Activated CD4-positive, alpha-beta T cell treated with anti-CD3 and anti-CD28 coated beads for 36 hours (primary cell): ENCODE results near the gene RAPGEF6. TPM values are rescaled to one million over a fixed set of nuclear protein-coding genes. Genes with fewer than 3 reads are reported as not detected.

ENCODE experiments used
- ATAC-seq: fragments of 200-7000 bp; cut with Tn5 transposase; one replicate; pipeline ENCODE4 v1.10.0; 2021; ENCODE audit warnings: mild to moderate bottlenecking, moderate library complexity
- CTCF ChIA-PET: fragments of 350-600 bp; sonication (Branson Sonifier 250); formaldehyde crosslinking; loops from one replicate; lab custom pipeline; 2021; ENCODE audit warnings: antibody characterized with exemption; lab: Charles Lee
- POLR2A ChIA-PET: fragments of 350-600 bp; sonication (Branson Sonifier 250); formaldehyde crosslinking; loops from one replicate; lab custom pipeline; 2021; ENCODE audit warnings: antibody characterized with exemption, inconsistent platforms; lab: Charles Lee
- DNase-seq: peaks from one replicate; pipeline ENCODE4 v3.0.0-alpha.2; 2020
- H3K27ac Mint-ChIP-seq: one replicate; pipeline ENCODE4 v1.8.0; 2021; ENCODE audit warnings: mixed read lengths
- H3K27me3 Mint-ChIP-seq: one replicate; pipeline ENCODE4 v1.8.0; 2021; ENCODE audit warnings: mixed read lengths
- H3K36me3 Mint-ChIP-seq: one replicate; pipeline ENCODE4 v1.8.0; 2021; ENCODE audit warnings: low read depth, mixed read lengths
- H3K4me1 Mint-ChIP-seq: one replicate; pipeline ENCODE4 v1.8.0; 2021; ENCODE audit warnings: mixed read lengths
- H3K4me3 Mint-ChIP-seq: one replicate; pipeline ENCODE4 v1.8.0; 2021; ENCODE audit warnings: mild to moderate bottlenecking, moderate library complexity, mixed read lengths
- H3K9me3 Mint-ChIP-seq: one replicate; pipeline ENCODE4 v1.8.0; 2021; ENCODE audit warnings: low read depth, mixed read lengths
- intact Hi-C, 2 experiments: fragments of 100-400 bp; cut with DNase I in 1 of 2; cut with micrococcal nuclease in 1 of 2; formaldehyde crosslinking; loops; one replicate each; pipeline versions ENCODE4 v1.14.2 to v1.15.1; 2022 to 2024; cut with DNase I, micrococcal nuclease
- total RNA-seq, 2 experiments: library from RNA; stranded (reverse); gene quantifications; one replicate each; pipeline ENCODE4 v1.2.3, GENCODE V29; 2021

RAPGEF6 gene
- total RNA-seq, 2 experiments from 2014 or later = 26.5 to 30.5 TPM

DNA sequence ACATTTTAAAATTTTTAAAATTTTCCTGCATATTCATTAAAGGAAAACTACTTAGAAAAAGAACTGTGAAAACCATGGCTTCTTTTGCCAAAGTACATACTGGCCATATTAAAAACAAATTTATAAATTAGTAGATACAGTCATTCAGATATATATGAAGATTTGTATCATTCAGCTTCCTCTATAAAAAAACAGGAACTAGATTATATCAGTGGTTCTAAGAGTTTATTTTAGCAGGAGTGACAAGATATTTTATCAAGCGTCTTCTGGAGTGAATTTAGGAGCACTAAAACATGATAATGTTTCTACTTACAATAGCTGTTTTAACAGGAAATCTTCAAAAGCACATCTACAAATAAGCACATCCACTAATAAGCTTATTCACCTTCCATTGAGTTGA is 171.4 kb downstream of the RAPGEF6 start:
- intact Hi-C loops = no loop called here
- no peak overlapping the region for H3K27ac Mint-ChIP-seq
- H3K4me1 Mint-ChIP-seq = peaks cover 52% of the 10 kb centered on the region
- no peak overlapping the region for H3K4me3 Mint-ChIP-seq
- H3K9me3 Mint-ChIP-seq = peaks cover 4% of the 10 kb centered on the region
- CTCF ChIA-PET = interaction anchor here (1.5 kb wide), 1 partner anchor 14 kb away, joined by 3 read pairs; no protein-coding TSS in a partner anchor
- no peak for ATAC-seq
- DNase-seq = no peak
- POLR2A ChIA-PET = no interaction called here
- H3K27me3 Mint-ChIP-seq = no peaks in the 10 kb centered on the region
- H3K36me3 Mint-ChIP-seq = peaks cover 63% of the 10 kb centered on the region

DNA sequence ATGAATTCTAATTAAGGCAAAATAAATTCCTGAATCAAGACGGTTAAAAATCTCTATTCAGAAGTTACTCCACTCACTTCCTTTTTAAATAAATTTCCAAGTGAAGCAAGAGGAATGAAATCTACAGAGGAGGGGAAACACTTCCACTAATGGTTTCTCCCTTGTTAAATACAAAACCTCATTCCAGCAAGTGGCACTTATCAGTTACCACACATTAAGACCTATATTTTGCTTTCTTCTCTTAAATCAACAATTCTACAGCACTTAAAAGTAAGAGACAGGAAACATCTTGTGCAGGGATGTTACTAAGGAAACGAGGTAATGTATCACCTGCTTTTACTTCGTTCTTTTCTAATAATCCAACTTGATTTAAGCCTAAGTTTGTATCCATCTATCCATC is 172.6 kb downstream of the RAPGEF6 start:
- no peak for DNase-seq
- CTCF ChIA-PET = interaction anchor here (0.7 kb wide), 1 partner anchor 568 kb away, joined by 3 read pairs; no protein-coding TSS in a partner anchor
- Mint-ChIP-seq H3K27ac (peak overlapping the region; percentile 51), H3K9me3 (peaks cover 4% of the 10 kb centered on the region), H3K36me3 (peaks cover 66% of the 10 kb centered on the region), H3K4me3 (no peak overlapping the region), H3K27me3 (no peaks in the 10 kb centered on the region), H3K4me1 (peaks cover 52% of the 10 kb centered on the region)
- POLR2A ChIA-PET = no interaction called here
- intact Hi-C loops = no loop called here
- no peak for ATAC-seq

- Mint-ChIP-seq H3K27ac (no peak overlapping the region), H3K4me1 (peaks cover 48% of the 10 kb centered on the region), H3K27me3 (no peaks in the 10 kb centered on the region), H3K4me3 (no peak overlapping the region), H3K36me3 (peaks cover 63% of the 10 kb centered on the region), H3K9me3 (peaks cover 4% of the 10 kb centered on the region)
- no peak for ATAC-seq
- intact Hi-C loops = no loop called here
- ChIA-PET POLR2A (interaction anchor here (0.6 kb wide), 1 partner anchor 289 kb away, joined by 3 read pairs; no protein-coding TSS in a partner anchor), CTCF (interaction anchor here (0.7 to 1.6 kb wide), 4 partner anchors 10 to 568 kb away, joined by 3 to 4 read pairs (median 3); no protein-coding TSS in a partner anchor)
- no peak for DNase-seq
Observed at GRCh38 chr5:131461742-131462141, 173.3 kb downstream of the RAPGEF6 start.

GRCh38 chr5:131460867-131461572 is 174.0 kb downstream of the RAPGEF6 start:
- H3K4me1 Mint-ChIP-seq = peaks cover 46% of the 10 kb centered on the region
- H3K9me3 Mint-ChIP-seq = peaks cover 4% of the 10 kb centered on the region
- POLR2A ChIA-PET = no interaction called here
- no peak for DNase-seq
- peaks cover 63% of the 10 kb centered on the region for H3K36me3 Mint-ChIP-seq
- intact Hi-C loops = no loop called here
- ATAC-seq = no peak
- H3K4me3 Mint-ChIP-seq = no peak overlapping the region
- no peaks in the 10 kb centered on the region for H3K27me3 Mint-ChIP-seq
- H3K27ac Mint-ChIP-seq = peak overlapping the region; percentile 72
- CTCF ChIA-PET = interaction anchor here (0.6 to 1.6 kb wide), 4 partner anchors 9 to 224 kb away, joined by 3 to 4 read pairs (median 3); no protein-coding TSS in a partner anchor

- Mint-ChIP-seq H3K27me3 (no peaks in the 10 kb centered on the region), H3K27ac (peak overlapping the region; percentile 0), H3K9me3 (peaks cover 4% of the 10 kb centered on the region), H3K4me1 (peaks cover 40% of the 10 kb centered on the region), H3K36me3 (peaks cover 67% of the 10 kb centered on the region), H3K4me3 (no peak overlapping the region)
- POLR2A ChIA-PET = no interaction called here
- ATAC-seq (peak; percentile 68), DNase-seq (no peak)
- intact Hi-C loops = no loop called here
- CTCF ChIA-PET = no interaction called here
Observed at GRCh38 chr5:131460133-131460532, 174.9 kb downstream of the RAPGEF6 start.

- Mint-ChIP-seq H3K27me3 (no peaks in the 10 kb centered on the region), H3K4me3 (no peak overlapping the region), H3K27ac (no peak overlapping the region), H3K4me1 (peaks cover 48% of the 10 kb centered on the region), H3K9me3 (peaks cover 6% of the 10 kb centered on the region), H3K36me3 (peaks cover 76% of the 10 kb centered on the region)
- no peak for DNase-seq
- intact Hi-C loops = no loop called here
- ChIA-PET CTCF (no interaction called here), POLR2A (no interaction called here)
- ATAC-seq = no peak
Observed at GRCh38 chr5:131459216-131459615, 175.8 kb downstream of the RAPGEF6 start.

DNA sequence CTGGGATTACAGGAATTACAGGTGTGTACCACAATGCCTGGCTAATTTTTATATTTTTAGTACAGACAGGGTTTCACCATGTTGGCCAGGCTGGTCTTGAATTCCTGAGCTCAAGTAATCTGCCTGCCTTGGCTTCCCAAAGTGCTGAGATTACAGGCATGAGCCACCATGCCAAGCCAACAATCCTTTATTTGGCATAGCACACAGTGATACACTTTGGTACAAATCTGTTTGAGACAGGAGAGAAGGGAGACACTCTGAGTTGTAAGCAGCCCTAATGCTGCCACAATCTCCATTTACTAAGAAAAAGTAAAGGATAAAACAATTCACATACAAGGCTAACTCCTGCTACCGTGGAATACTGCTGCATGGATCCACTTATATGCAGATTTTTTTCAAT is 177.8 kb downstream of the RAPGEF6 start:
- POLR2A ChIA-PET = no interaction called here

DNA sequence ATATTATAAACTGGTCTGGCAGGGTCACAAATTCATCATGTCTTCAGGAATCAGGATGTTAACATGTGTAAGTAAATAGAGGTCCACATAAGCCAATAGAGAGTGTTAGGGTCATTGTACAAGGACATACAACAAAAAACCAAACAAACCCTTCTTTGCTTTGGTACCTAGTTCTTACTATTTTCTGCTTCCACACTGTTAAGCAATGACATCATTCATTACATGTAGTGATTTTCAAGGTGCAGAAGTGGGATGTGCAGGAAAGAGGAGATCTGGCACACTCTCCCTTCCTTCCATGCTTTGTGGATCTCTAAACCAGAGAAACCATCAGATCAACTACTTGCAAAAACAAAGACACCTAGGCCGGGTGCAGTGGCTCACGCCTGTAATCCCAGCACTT is 184.1 kb downstream of the RAPGEF6 start:
- Mint-ChIP-seq H3K27ac (no peak overlapping the region), H3K9me3 (peaks cover 2% of the 10 kb centered on the region), H3K4me3 (no peak overlapping the region), H3K27me3 (no peaks in the 10 kb centered on the region), H3K4me1 (peaks cover 33% of the 10 kb centered on the region), H3K36me3 (peaks cover 56% of the 10 kb centered on the region)
- ChIA-PET CTCF (no interaction called here), POLR2A (no interaction called here)
- ATAC-seq = no peak
- intact Hi-C loops = no loop called here
- DNase-seq = no peak

More for the DNA sequence above, 177.8 kb downstream of the RAPGEF6 start:
- Mint-ChIP-seq H3K27me3 (no peaks in the 10 kb centered on the region), H3K4me1 (peaks cover 42% of the 10 kb centered on the region), H3K4me3 (no peak overlapping the region), H3K36me3 (peaks cover 74% of the 10 kb centered on the region), H3K27ac (no peak overlapping the region), H3K9me3 (peaks cover 6% of the 10 kb centered on the region)
- no peak for DNase-seq
- ATAC-seq = no peak
- intact Hi-C loops = no loop called here
- CTCF ChIA-PET = no interaction called here

GRCh38 chr5:131441184-131441583 is 193.8 kb downstream of the RAPGEF6 start:
- POLR2A ChIA-PET = no interaction called here
- no peaks in the 10 kb centered on the region for H3K27me3 Mint-ChIP-seq
- ATAC-seq (no peak), DNase-seq (no peak)
- H3K4me1 Mint-ChIP-seq = peaks cover 11% of the 10 kb centered on the region
- no peak overlapping the region for H3K27ac Mint-ChIP-seq
- H3K9me3 Mint-ChIP-seq = no peaks in the 10 kb centered on the region
- CTCF ChIA-PET = interaction anchor here (1.0 to 1.6 kb wide), 3 partner anchors 12 to 22 kb away, joined by 3 read pairs; no protein-coding TSS in a partner anchor
- intact Hi-C loops = no loop called here
- peaks cover 55% of the 10 kb centered on the region for H3K36me3 Mint-ChIP-seq
- H3K4me3 Mint-ChIP-seq = no peak overlapping the region

DNA sequence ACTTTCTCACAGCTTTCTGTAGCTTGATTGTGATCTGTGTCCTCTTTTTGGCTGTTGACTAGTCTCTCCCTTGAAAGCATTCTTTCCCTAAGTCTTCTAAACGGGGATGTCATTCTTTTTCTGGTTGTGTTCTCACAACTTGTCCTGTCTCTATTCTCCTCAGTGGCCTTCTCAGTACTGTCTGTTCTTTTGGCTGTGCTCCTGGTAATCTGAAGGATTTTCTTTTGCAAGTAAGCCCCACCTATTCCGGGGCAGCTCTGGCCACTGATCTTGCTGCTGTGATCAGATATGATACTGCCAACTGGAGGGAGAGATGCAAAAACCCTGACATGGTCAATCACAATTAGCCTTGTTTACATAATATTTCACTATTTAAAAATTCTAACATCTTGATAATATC is 198.9 kb downstream of the RAPGEF6 start:
- ATAC-seq = no peak
- Mint-ChIP-seq H3K4me3 (no peak overlapping the region), H3K27me3 (no peaks in the 10 kb centered on the region), H3K9me3 (no peaks in the 10 kb centered on the region), H3K27ac (peak overlapping the region; percentile 27), H3K4me1 (peaks cover 3% of the 10 kb centered on the region), H3K36me3 (peaks cover 67% of the 10 kb centered on the region)
- CTCF ChIA-PET = interaction anchor here (0.6 to 1.5 kb wide), 5 partner anchors 10 to 153 kb away, joined by 3 to 5 read pairs (median 4); no protein-coding TSS in a partner anchor
- intact Hi-C loops = no loop called here
- POLR2A ChIA-PET = no interaction called here
- no peak for DNase-seq

GRCh38 chr5:131433109-131433508 is 201.9 kb downstream of the RAPGEF6 start:
- ChIA-PET POLR2A (no interaction called here), CTCF (interaction anchor here (0.7 kb wide), 1 partner anchor 1332 kb away, joined by 3 read pairs; no protein-coding TSS in a partner anchor)
- H3K4me3 Mint-ChIP-seq = no peak overlapping the region
- no peaks in the 10 kb centered on the region for H3K9me3 Mint-ChIP-seq
- peaks cover 4% of the 10 kb centered on the region for H3K4me1 Mint-ChIP-seq
- H3K27ac Mint-ChIP-seq = no peak overlapping the region
- no peaks in the 10 kb centered on the region for H3K27me3 Mint-ChIP-seq
- H3K36me3 Mint-ChIP-seq = peaks cover 71% of the 10 kb centered on the region
- intact Hi-C loops = no loop called here
- ATAC-seq (no peak), DNase-seq (no peak)

DNA sequence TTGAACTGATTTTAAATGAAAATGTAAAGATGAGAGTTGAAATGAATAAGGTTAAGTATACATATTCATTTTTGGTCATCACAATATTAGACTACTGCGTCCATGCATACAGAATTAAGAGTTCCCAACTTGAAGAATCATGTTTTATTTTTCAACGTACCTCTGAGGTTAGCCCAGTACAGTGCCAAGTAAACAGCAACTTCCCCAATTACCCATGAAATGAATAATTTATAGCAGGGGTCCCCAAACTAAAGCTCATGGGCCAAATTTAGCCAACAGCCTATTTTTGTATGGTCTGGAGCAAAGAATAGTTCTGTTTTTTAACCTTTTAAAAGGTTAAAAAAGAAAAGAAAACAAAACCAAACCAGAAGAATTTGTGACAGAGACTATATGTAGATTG is 203.2 kb downstream of the RAPGEF6 start:
- ATAC-seq = no peak
- POLR2A ChIA-PET = no interaction called here
- no peak for DNase-seq
- intact Hi-C loops = no loop called here
- Mint-ChIP-seq H3K27ac (no peak overlapping the region), H3K36me3 (peaks cover 61% of the 10 kb centered on the region), H3K9me3 (no peaks in the 10 kb centered on the region), H3K27me3 (no peaks in the 10 kb centered on the region), H3K4me3 (no peak overlapping the region), H3K4me1 (peaks cover 4% of the 10 kb centered on the region)
- CTCF ChIA-PET = interaction anchor here (1.2 kb wide), 1 partner anchor 576 kb away, joined by 3 read pairs; no protein-coding TSS in a partner anchor
